Neural progenitor cell (in vitro differentiated cells): Measurements from ENCODE around the gene TM4SF20. TPM values are rescaled to one million over a fixed set of nuclear protein-coding genes. Genes with fewer than 3 reads are reported as not detected.

Experiments
- DNase-seq: peaks from one replicate; pipeline ENCODE4 v3.0.0-alpha.2; 2016; ENCODE audit warnings: low spot score
- H2AFZ ChIP-seq: fragments of 200-600 bp; sonication (generic); replicated peaks from 2 replicates; pipeline ENCODE4 v1.6.1; 2016; ENCODE audit warnings: antibody characterized with exemption
- H3F3A ChIP-seq: fragments of 200-600 bp; sonication (generic); 2 replicates; pipeline ENCODE4 v1.6.1; 2016; ENCODE audit warnings: antibody characterized with exemption, low read depth
- H3K27ac ChIP-seq: fragments of 200-600 bp; sonication (generic); 2 replicates; pipeline ENCODE4 v1.5.1; 2016; ENCODE audit warnings: mild to moderate bottlenecking
- H3K27me3 ChIP-seq: fragments of 200-600 bp; sonication (generic); 2 replicates; pipeline ENCODE4 v1.6.1; 2016; ENCODE audit warnings: mild to moderate bottlenecking, moderate library complexity
- H3K36me3 ChIP-seq: fragments of 200-600 bp; sonication (generic); 2 replicates; pipeline ENCODE4 v1.5.1; 2016
- H3K4me1 ChIP-seq: fragments of 200-600 bp; sonication (generic); 2 replicates; pipeline ENCODE4 v1.6.1; 2016; ENCODE audit warnings: mixed run types
- H3K4me2 ChIP-seq: fragments of 200-600 bp; sonication (generic); 2 replicates; pipeline ENCODE4 v1.6.1; 2016
- H3K4me3 ChIP-seq: fragments of 200-600 bp; sonication (generic); 2 replicates; pipeline ENCODE4 v1.5.1; 2016
- H3K79me2 ChIP-seq: fragments of 200-600 bp; sonication (generic); 2 replicates; pipeline ENCODE4 v1.6.1; 2016; ENCODE audit warnings: low read depth
- H3K9ac ChIP-seq: fragments of 200-600 bp; sonication (generic); 2 replicates; pipeline ENCODE4 v1.6.1; 2016
- H3K9me3 ChIP-seq: fragments of 200-600 bp; sonication (generic); 2 replicates; pipeline ENCODE4 v1.5.1; 2016; ENCODE audit warnings: low read depth
- H4K20me1 ChIP-seq: fragments of 200-600 bp; sonication (generic); 2 replicates; pipeline ENCODE4 v1.6.1; 2016; ENCODE audit warnings: low read depth
- H3K27ac Mint-ChIP-seq: 3 replicates; pipeline ENCODE4 v1.8.0; 2021; ENCODE audit warnings: mixed read lengths
- H3K27me3 Mint-ChIP-seq: 2 replicates; pipeline ENCODE4 v1.8.0; 2022; ENCODE audit warnings: low read depth, mild to moderate bottlenecking, inconsistent platforms, moderate library complexity, mixed read lengths; ENCODE audit not compliant: insufficient read depth
- H3K36me3 Mint-ChIP-seq: 3 replicates; pipeline ENCODE4 v1.8.0; 2021; ENCODE audit warnings: mixed read lengths
- H3K4me1 Mint-ChIP-seq: 3 replicates; pipeline ENCODE4 v1.8.0; 2021; ENCODE audit warnings: mixed read lengths
- H3K4me3 Mint-ChIP-seq: 3 replicates; pipeline ENCODE4 v1.8.0; 2021; ENCODE audit warnings: mild to moderate bottlenecking, moderate library complexity, mixed read lengths
- H3K9me3 Mint-ChIP-seq: 3 replicates; pipeline ENCODE4 v1.8.0; 2020; ENCODE audit warnings: mixed read lengths
- EZH2 ChIP-seq: fragments of 200-600 bp; sonication (generic); IDR thresholded peaks from 2 replicates; pipeline ENCODE4 v1.6.1; 2017; ENCODE audit warnings: antibody characterized with exemption, mild to moderate bottlenecking, moderate library complexity
- EZH2phosphoT487 ChIP-seq: fragments of 200-600 bp; sonication (generic); IDR thresholded peaks from 2 replicates; pipeline ENCODE4 v1.6.1; 2017; ENCODE audit warnings: antibody characterized with exemption
- total RNA-seq: library from RNA; depleted of rRNA; stranded (reverse); fragments of >200 nt; gene quantifications from 2 replicates; pipeline ENCODE4 v1.2.3, GENCODE V29; 2015; ENCODE audit warnings: low replicate concordance
- TF ChIP-seq, protein P1 (sequence below): fragments of 200-600 bp; sonication (generic); IDR thresholded peaks from 2 replicates; pipeline ENCODE4 v1.5.1; 2017; ENCODE audit warnings: antibody characterized with exemption, mild to moderate bottlenecking

TM4SF20 gene
- total RNA-seq, 1 donor from 2014 or later, result not detected

DNA sequence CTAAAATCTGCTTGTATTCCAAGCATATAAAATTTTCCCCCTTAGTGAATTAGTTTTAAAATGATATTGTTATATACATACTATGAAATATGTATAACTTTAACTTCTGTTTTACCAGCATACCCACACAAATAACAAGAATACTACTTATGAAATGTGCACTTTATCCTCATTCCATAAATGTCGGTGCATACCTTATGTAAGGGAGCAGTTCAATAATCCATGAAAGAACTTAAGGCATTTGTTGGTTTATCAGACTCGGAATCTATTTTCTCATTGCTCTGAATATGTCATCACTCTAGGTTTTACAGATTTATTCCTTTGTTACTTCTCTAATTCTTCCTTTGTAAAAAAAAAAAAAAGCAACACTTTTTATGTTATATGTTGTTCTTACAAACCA, 66.5 kb downstream of the TM4SF20 start:
- no peak overlapping the region for H3K9ac ChIP-seq
- Mint-ChIP-seq H3K36me3 (no peaks in the 10 kb centered on the region), H3K27ac (no peak overlapping the region), H3K27me3 (peaks cover 5% of the 10 kb centered on the region), H3K4me1 (no peaks in the 10 kb centered on the region), H3K9me3 (peaks cover 1% of the 10 kb centered on the region), H3K4me3 (no peak overlapping the region)
- H4K20me1 ChIP-seq, result no peaks in the 10 kb centered on the region
- DNase-seq, result no peak
- TF ChIP-seq EZH2 (no peak), EZH2phosphoT487 (no peak)
- TF ChIP-seq, protein P1, sequence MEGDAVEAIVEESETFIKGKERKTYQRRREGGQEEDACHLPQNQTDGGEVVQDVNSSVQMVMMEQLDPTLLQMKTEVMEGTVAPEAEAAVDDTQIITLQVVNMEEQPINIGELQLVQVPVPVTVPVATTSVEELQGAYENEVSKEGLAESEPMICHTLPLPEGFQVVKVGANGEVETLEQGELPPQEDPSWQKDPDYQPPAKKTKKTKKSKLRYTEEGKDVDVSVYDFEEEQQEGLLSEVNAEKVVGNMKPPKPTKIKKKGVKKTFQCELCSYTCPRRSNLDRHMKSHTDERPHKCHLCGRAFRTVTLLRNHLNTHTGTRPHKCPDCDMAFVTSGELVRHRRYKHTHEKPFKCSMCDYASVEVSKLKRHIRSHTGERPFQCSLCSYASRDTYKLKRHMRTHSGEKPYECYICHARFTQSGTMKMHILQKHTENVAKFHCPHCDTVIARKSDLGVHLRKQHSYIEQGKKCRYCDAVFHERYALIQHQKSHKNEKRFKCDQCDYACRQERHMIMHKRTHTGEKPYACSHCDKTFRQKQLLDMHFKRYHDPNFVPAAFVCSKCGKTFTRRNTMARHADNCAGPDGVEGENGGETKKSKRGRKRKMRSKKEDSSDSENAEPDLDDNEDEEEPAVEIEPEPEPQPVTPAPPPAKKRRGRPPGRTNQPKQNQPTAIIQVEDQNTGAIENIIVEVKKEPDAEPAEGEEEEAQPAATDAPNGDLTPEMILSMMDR, result no peak
- no peaks in the 10 kb centered on the region for H3F3A ChIP-seq
- no peak overlapping the region for H2AFZ ChIP-seq
- H3K79me2 ChIP-seq, result no peaks in the 10 kb centered on the region
- H3K4me3 ChIP-seq, result no peak overlapping the region
- no peaks in the 10 kb centered on the region for H3K9me3 ChIP-seq
- H3K4me2 ChIP-seq, result no peak overlapping the region
- H3K27ac ChIP-seq, result no peak overlapping the region
- no peaks in the 10 kb centered on the region for H3K4me1 ChIP-seq
- H3K27me3 ChIP-seq, result no peaks in the 10 kb centered on the region
- no peaks in the 10 kb centered on the region for H3K36me3 ChIP-seq

Other genes starting within 250 kb of the TM4SF20 start
- gene COL4A4, start 215.1 kb downstream of the TM4SF20 start, total RNA-seq, result 0.60 and 0.62 TPM in 2 replicates
- gene COL4A3, start 214.7 kb downstream of the TM4SF20 start, total RNA-seq, result not detected in 2 replicates
- gene MFF, start 54.1 kb downstream of the TM4SF20 start, total RNA-seq, result 118 and 159 TPM in 2 replicates
- gene SCYGR1, start 8.6 kb upstream of the TM4SF20 start, total RNA-seq, result not detected in 2 replicates
- gene AGFG1, start 92.8 kb upstream of the TM4SF20 start, total RNA-seq, result 84.8 and 96.4 TPM in 2 replicates
- not detected in 2 replicates for gene SCYGR2, start 219.6 kb upstream of the TM4SF20 start, total RNA-seq
- gene SCYGR3, start 235.5 kb upstream of the TM4SF20 start, total RNA-seq, result not detected in 2 replicates
- not detected in 2 replicates for gene SCYGR4, start 238.2 kb upstream of the TM4SF20 start, total RNA-seq